Endothelial cell of umbilical vein (primary cell): ENCODE measurements around the gene SEMA3E. TPM values are rescaled to one million over a fixed set of nuclear protein-coding genes. Genes with fewer than 3 reads are reported as not detected.

Source experiments
- BruUV-seq: library from RNA; stranded (reverse); fragments of 400-500 nt; replicated peaks from 2 replicates; lab custom pipeline; 2021; lab: Mats Ljungman, UMichigan
- CTCF ChIA-PET: fragments of 300-600, 350-600 bp; sonication (Branson Sonifier 250); formaldehyde crosslinking; loops from one replicate; lab custom pipeline; 2021; ENCODE audit warnings: antibody characterized with exemption, inconsistent platforms; lab: Charles Lee
- POLR2A ChIA-PET: fragments of 300-600, 350-600 bp; sonication (Branson Sonifier 250); formaldehyde crosslinking; loops from one replicate; lab custom pipeline; 2021; ENCODE audit warnings: antibody characterized with exemption, inconsistent platforms; lab: Charles Lee
- DNase-seq: peaks from one replicate; pipeline ENCODE4 v3.0.0-alpha.2; 2011; ENCODE audit warnings: low read depth, low spot score
- FAIRE-seq: peaks from 2 replicates; lab custom pipeline; 2011; peaks lifted over from hg19 to GRCh38; lab: Jason Lieb, UNC
- H2AFZ ChIP-seq: 2 replicates; pipeline ENCODE4 v1.6.0; 2012; ENCODE audit warnings: low read depth, low read length, control low read depth, inconsistent platforms
- H3K27ac ChIP-seq: 2 replicates; pipeline ENCODE4 v1.5.1; 2011; ENCODE audit warnings: low read depth, mild to moderate bottlenecking, control low read depth, low read length, moderate library complexity; ENCODE audit not compliant: insufficient read depth
- H3K27me3 ChIP-seq, 2 experiments: 2 replicates each; pipeline versions ENCODE4 v1.6.0 to v1.6.1; 2011; ENCODE audit warnings: low read length in 2 of 2, mixed read lengths in 1 of 2; ENCODE audit not compliant: control insufficient read depth in 2 of 2, insufficient read depth in 2 of 2
- H3K36me3 ChIP-seq, 2 experiments: 2 replicates in 1 of 2; 3 replicates in 1 of 2; pipeline ENCODE4 v1.5.1; 2011; ENCODE audit warnings: low read length in 2 of 2, mild to moderate bottlenecking in 1 of 2, moderate library complexity in 1 of 2; ENCODE audit not compliant: control insufficient read depth in 2 of 2, insufficient read depth in 2 of 2; ENCODE audit errors: extremely low read depth in 1 of 2
- H3K4me1 ChIP-seq: 3 replicates; pipeline ENCODE4 v1.5.1; 2011; ENCODE audit warnings: mild to moderate bottlenecking, low read length; ENCODE audit not compliant: control insufficient read depth, insufficient read depth; ENCODE audit errors: extremely low read depth
- H3K4me2 ChIP-seq: 2 replicates; pipeline ENCODE4 v1.6.1; 2011; ENCODE audit warnings: low read length, control low read depth, mixed read lengths; ENCODE audit not compliant: insufficient read depth
- H3K4me3 ChIP-seq, 3 experiments: fragments of 200-600 bp in 1 of 3; sonication (generic), shearing (Covaris generic) in 1 of 3; replicated peaks in 1 of 3; 2 replicates each; pipeline ENCODE4 v1.5.1; 2011 to 2016; ENCODE audit warnings: control low read depth in 3 of 3, low read length in 3 of 3, mild to moderate bottlenecking in 2 of 3, inconsistent platforms in 1 of 3, low read depth in 1 of 3, moderate library complexity in 1 of 3; ENCODE audit not compliant: insufficient read depth in 1 of 3
- H3K79me2 ChIP-seq: 2 replicates; pipeline ENCODE4 v1.6.0; 2012; ENCODE audit warnings: low read length, inconsistent platforms; ENCODE audit not compliant: control insufficient read depth, insufficient read depth
- H3K9ac ChIP-seq: replicated peaks from 2 replicates; pipeline ENCODE3; 2011; ENCODE audit warnings: low read length, control low read depth; ENCODE audit not compliant: insufficient read depth; ENCODE audit errors: extremely low read depth
- H3K9me1 ChIP-seq: replicated peaks from 3 replicates; pipeline ENCODE4 v1.6.0; 2011; ENCODE audit warnings: mild to moderate bottlenecking, low read length; ENCODE audit not compliant: control insufficient read depth, insufficient read depth; ENCODE audit errors: extremely low read depth
- H3K9me3 ChIP-seq: replicated peaks from 2 replicates; pipeline ENCODE4 v1.5.1; 2012; ENCODE audit warnings: low read length, inconsistent platforms; ENCODE audit not compliant: control insufficient read depth, insufficient read depth
- H4K20me1 ChIP-seq: replicated peaks from 2 replicates; pipeline ENCODE3; 2011; ENCODE audit warnings: mild to moderate bottlenecking, low read length; ENCODE audit not compliant: control insufficient read depth, insufficient read depth; ENCODE audit errors: extremely low read depth
- EZH2 ChIP-seq: IDR thresholded peaks from 2 replicates; pipeline ENCODE4 v1.6.1; 2012; ENCODE audit warnings: borderline replicate concordance, low read depth, mild to moderate bottlenecking, moderate library complexity, low read length, inconsistent platforms; ENCODE audit not compliant: severe bottlenecking
- FOS ChIP-seq: IDR thresholded peaks from 2 replicates; pipeline ENCODE4 v1.6.1; 2011; ENCODE audit warnings: mild to moderate bottlenecking, low read length, moderate library complexity, borderline replicate concordance; ENCODE audit not compliant: insufficient read depth
- GATA2 ChIP-seq: IDR thresholded peaks from 2 replicates; pipeline ENCODE4 v1.7.0; 2011; ENCODE audit warnings: low read depth, mild to moderate bottlenecking, moderate library complexity, mixed read lengths, low read length; ENCODE audit not compliant: insufficient read length, insufficient read depth
- JUN ChIP-seq: IDR thresholded peaks from 2 replicates; pipeline ENCODE4 v1.6.1; 2011; ENCODE audit warnings: borderline replicate concordance, low read depth; ENCODE audit not compliant: insufficient read length, insufficient read depth
- MYC ChIP-seq: IDR thresholded peaks from one replicate; pipeline ENCODE4 v1.6.1; 2011; ENCODE audit warnings: mild to moderate bottlenecking, low read depth, low read length
- POLR2A ChIP-seq: IDR thresholded peaks from 2 replicates; pipeline ENCODE4 v1.6.1; 2012; ENCODE audit warnings: low read depth, mild to moderate bottlenecking, control low read depth, low read length
- POLR2AphosphoS5 ChIP-seq: IDR thresholded peaks from 2 replicates; pipeline ENCODE4 v1.6.1; 2012; ENCODE audit warnings: low read depth, mild to moderate bottlenecking, control low read depth, low read length, moderate library complexity; ENCODE audit not compliant: insufficient read depth
- dilution Hi-C: fragments of 300-500 bp; cut with MboI; formaldehyde crosslinking; loops from one replicate; pipeline ENCODE4 v1.15.0; 2019; ENCODE audit warnings: low sequenced_read_pairs; ENCODE audit not compliant: extremely low pct_ligation_motif_present
- intact Hi-C: fragments of 100-400 bp; cut with micrococcal nuclease; formaldehyde crosslinking; loops from one replicate; pipeline ENCODE4 v1.10.0; 2022
- polyA plus RNA-seq, 4 experiments: library from polyadenylated mRNA; depleted of rRNA in 3 of 4; stranded (reverse) in 3 of 4; unstranded in 1 of 4; fragments of >200 nt; gene quantifications; 2 replicates each; pipeline versions ENCODE4 v1.2.1 to v1.2.3, GENCODE V29; 2011 to 2012; ENCODE audit warnings: missing spikeins in 1 of 4
- total RNA-seq: library from RNA; stranded (reverse); gene quantifications from 2 replicates; pipeline ENCODE4 v1.2.3, GENCODE V29; 2021
- TF ChIP-seq, protein P1 (sequence below), 2 donors: IDR thresholded peaks; 1 replicate in 1 of 2; 2 replicates in 1 of 2; pipeline ENCODE4 v1.5.1; 2011; ENCODE audit warnings: low read length in 2 of 2, mild to moderate bottlenecking in 2 of 2, moderate library complexity in 2 of 2, control low read depth in 1 of 2, inconsistent platforms in 1 of 2, low read depth in 1 of 2; ENCODE audit not compliant: insufficient read depth in 1 of 2; ENCODE audit errors: extremely low read depth in 1 of 2
- TF ChIP-seq, protein P2 (sequence below): IDR thresholded peaks from 2 replicates; pipeline ENCODE4 v1.6.1; 2011; ENCODE audit not compliant: insufficient read depth, insufficient read length

The SEMA3E gene
- total and polyA plus RNA-seq, 2 donors (not counting 3 experiments of a cell fraction or from before 2014, with no cell fraction given), result not detected

DNA sequence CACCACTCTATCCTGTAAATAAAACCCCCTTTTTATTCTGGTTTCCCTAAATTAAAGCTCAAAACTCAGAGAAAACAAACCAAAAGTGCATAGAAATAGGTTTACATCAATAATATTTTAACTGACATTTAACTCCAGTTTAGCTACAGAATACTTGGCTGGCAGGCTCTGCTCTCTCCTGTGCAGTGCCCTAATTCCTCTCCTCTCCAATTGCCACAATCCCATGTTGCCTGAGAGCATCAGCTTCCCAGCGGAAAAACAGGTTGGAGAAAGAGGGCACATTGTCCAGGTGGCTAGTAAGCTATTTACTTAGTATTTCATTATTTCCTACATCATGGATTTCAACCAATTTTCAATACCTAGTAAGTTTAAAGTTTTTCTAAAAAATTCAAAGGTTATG lies 8.7 kb downstream of the SEMA3E start:
- no peak overlapping the region for H2AFZ ChIP-seq
- H3K36me3 ChIP-seq, result no peaks in the 10 kb centered on the region
- no peak overlapping the region for H3K4me3 ChIP-seq
- no peak overlapping the region for H3K27ac ChIP-seq
- no peaks in the 10 kb centered on the region for H3K9me3 ChIP-seq
- dilution Hi-C loops (no loop called here), intact Hi-C loops (no loop called here)
- no peaks in the 10 kb centered on the region for H4K20me1 ChIP-seq
- peaks cover 0 to 2% of the 10 kb centered on the region in 2 experiments for H3K27me3 ChIP-seq
- ChIA-PET CTCF (interaction anchor here (1.0 to 1.4 kb wide), 2 partner anchors 11 to 22 kb away, joined by 3 to 5 read pairs; no protein-coding TSS in a partner anchor), POLR2A (no interaction called here)
- DNase-seq (no peak), FAIRE-seq (no peak)
- H3K4me1 ChIP-seq, result no peaks in the 10 kb centered on the region
- TF ChIP-seq JUN (no peak), GATA2 (no peak), EZH2 (no peak), FOS (no peak), MYC (no peak), POLR2A (no peak), POLR2AphosphoS5 (no peak)
- TF ChIP-seq, protein P1, sequence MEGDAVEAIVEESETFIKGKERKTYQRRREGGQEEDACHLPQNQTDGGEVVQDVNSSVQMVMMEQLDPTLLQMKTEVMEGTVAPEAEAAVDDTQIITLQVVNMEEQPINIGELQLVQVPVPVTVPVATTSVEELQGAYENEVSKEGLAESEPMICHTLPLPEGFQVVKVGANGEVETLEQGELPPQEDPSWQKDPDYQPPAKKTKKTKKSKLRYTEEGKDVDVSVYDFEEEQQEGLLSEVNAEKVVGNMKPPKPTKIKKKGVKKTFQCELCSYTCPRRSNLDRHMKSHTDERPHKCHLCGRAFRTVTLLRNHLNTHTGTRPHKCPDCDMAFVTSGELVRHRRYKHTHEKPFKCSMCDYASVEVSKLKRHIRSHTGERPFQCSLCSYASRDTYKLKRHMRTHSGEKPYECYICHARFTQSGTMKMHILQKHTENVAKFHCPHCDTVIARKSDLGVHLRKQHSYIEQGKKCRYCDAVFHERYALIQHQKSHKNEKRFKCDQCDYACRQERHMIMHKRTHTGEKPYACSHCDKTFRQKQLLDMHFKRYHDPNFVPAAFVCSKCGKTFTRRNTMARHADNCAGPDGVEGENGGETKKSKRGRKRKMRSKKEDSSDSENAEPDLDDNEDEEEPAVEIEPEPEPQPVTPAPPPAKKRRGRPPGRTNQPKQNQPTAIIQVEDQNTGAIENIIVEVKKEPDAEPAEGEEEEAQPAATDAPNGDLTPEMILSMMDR (IDR thresholded peaks at IDR 0.05; ENCODE audit: extremely low read depth in 1 of 2, insufficient read depth in 1 of 2, low read depth in 1 of 2, low read length in 2 of 2), result no peak
- TF ChIP-seq, protein P2, sequence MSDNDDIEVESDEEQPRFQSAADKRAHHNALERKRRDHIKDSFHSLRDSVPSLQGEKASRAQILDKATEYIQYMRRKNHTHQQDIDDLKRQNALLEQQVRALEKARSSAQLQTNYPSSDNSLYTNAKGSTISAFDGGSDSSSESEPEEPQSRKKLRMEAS, result no peak
- H3K9ac ChIP-seq, result no peak overlapping the region
- no peaks in the 10 kb centered on the region for H3K9me1 ChIP-seq
- H3K79me2 ChIP-seq, result no peaks in the 10 kb centered on the region
- BruUV-seq, result no TSS peak
- no peak overlapping the region for H3K4me2 ChIP-seq
